ENCODE results near the gene CHAF1A.

Gene CHAF1A

DNA sequence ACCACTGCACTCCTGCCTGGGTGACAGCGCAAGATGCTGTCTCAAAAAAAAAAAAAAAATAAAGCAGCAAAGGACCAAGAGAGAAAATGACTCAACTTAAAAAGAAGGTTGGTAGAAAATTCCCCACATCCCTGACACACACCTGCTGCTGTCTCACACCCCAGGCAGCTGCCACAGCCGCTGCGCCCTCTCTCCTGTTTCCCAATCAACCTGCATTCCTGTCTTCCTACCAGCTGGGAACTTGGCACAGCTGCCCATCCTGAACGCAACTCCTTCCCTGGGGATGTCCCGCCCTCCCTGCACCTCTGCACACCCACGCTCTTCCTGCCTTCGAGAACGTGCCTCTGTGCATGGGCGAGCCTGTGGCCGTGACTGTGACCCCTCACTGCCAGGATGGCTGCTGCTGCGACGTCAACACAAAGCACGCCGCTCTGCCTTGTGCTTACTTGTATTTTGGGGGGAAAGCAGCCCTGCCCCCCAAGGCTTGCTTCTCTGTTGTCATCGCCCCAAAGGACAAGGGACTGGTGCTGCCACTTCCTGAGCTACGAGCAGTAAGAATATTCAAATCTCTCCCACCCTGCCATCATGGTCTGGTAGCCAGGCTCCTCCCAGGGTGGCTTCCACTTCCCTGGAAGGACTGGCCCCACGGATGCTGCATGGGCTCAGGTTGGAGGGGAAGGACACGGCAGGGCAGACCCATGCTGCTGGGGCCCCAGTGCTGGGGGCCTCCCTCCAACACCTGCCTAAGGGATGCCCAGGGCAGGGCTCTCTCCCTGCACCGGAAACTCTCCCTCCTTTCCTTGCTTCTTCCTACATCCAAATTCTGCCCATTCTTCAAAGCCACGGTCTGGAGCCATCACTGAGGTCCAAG lies 22.8 kb upstream of the CHAF1A start:
- DNase-seq (ENCODE audit: low read depth, low spot score) = no peak

GRCh38 chr19:4380254-4380727 lies 22.1 kb upstream of the CHAF1A start:
- DNase-seq (ENCODE audit: low read depth, low spot score) = no peak

- DNase-seq (ENCODE audit: low read depth, low spot score) = no peak
Observed at GRCh38 chr19:4385291-4386040, 17.0 kb upstream of the CHAF1A start.

DNA sequence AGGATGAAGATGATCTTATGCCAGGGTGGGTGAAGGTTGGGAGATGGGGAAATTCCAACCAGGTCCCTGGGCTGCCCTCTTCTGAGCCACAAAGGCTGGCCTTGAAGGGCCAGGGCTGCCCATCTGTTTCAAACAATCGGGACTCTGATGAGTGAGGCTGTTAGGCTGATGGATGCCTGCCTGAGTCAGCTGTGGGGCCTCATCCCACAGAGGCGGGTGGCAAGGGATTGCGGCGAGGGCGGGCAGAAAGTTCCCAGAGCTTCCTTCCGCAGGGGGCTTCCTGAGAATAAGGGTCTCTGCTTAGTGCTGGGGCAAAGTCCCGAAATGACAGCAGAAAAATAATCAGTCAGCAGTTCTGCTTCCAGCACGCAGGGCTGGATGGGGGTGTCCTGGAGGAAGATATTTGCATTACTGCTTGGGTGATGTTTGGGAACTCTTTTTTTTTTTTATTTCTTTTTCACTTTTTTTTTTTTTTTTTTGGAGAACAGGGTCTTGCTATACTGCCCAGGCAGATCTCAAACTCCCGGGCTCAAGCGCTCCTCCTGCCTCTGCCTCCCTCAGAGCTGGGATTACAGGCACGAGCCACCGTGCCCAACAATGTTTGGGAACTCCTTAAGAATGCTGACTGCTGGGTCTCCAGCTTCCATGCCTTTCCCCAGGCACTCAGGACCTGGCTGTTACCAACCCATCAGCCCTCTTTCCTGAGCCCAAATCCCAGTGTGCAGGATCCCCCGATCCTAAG lies 16.2 kb upstream of the CHAF1A start:
- DNase-seq (ENCODE audit: low read depth, low spot score) = no peak

DNA sequence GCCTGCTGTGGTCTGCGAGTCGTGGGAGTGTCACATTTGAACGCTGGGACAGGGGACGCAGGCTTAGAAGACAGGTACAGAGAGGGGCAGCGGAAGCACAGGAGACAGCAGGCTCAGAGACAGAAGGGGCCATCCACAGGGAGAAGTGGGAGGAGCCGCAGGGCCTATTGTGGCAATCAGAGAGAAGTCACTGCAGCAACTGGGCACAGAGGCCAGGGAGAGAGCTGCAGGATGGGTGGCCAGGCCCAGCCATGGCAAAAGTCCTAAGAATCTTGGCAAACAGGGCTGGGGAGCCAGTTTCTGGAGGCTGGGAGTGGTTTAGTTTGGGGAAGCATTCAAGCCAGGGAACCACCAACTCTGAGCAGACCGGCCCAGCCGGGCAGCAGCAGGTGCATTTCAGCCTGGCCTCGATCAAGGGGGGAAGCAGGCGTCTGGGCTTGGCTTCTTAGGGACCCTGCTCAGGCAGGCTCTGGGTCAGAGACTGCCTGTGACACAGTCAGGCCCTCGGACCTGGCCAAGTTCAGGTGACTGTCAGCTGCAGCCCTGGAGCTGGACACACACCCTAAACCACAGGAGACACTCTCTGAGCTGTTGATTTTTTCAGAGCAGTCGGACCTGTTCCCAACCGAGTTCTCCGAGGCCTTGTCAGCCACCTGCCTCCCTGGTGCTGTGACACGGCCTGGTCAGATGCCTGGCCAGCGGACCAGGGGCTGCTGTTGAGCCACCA lies 13.9 kb upstream of the CHAF1A start:
- DNase-seq (ENCODE audit: low read depth, low spot score) = no peak

GRCh38 chr19:4389064-4389375 lies 13.4 kb upstream of the CHAF1A start:
- DNase-seq (ENCODE audit: low read depth, low spot score) = no peak

DNA sequence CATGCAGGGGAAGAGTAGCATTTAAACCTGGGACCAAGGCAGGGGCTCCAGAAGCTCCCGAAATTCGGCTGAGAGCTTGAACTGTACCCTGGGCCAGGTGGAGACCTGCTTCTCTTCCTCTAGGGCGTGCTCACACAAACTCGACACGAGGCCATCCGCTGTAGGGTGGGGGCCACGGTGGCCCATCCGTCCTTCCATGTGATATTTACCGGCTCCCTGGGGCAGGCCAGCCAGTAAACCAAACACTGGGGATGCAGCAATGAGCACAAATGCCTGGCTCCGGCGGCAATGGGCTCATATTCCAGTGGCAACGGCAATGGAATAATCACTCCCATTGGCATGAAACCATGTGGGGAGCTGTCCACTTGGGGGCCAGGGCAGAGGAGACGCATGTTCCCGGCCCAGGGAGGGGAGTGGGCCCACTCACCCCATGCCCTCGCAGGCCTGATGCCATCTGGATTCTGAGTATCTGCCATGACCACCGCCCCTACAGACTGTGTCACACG lies 12.9 kb upstream of the CHAF1A start:
- DNase-seq (ENCODE audit: low read depth, low spot score) = no peak

DNA sequence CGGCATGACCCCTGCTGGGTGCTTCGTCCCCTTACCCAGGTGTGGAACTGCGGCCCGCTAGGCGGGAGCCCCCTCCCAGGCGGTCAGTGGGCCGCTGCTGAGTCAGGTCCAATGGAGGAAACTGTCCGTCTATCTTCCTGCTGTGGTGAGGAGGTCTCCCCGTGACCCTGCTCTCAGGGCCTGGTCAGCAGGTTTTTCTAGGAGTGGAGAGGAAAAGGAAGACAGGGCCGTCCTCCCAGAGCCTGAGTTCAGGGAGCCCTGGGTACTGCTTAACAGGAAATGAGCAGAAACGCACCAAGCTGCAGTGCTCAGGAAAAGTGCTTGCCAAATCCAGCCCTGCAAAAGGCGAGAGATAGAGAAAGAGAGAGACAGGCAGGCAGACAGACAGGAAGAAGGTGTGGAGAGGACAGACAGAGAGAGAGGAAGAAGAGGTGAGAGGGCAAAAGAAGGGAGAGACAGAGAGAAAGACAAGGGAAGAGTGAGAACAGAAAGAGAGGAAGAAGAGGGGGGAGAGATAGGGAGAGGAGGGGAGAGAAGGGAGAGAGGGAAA lies 12.3 kb upstream of the CHAF1A start:
- no peak for DNase-seq (ENCODE audit: low read depth, low spot score)

DNA sequence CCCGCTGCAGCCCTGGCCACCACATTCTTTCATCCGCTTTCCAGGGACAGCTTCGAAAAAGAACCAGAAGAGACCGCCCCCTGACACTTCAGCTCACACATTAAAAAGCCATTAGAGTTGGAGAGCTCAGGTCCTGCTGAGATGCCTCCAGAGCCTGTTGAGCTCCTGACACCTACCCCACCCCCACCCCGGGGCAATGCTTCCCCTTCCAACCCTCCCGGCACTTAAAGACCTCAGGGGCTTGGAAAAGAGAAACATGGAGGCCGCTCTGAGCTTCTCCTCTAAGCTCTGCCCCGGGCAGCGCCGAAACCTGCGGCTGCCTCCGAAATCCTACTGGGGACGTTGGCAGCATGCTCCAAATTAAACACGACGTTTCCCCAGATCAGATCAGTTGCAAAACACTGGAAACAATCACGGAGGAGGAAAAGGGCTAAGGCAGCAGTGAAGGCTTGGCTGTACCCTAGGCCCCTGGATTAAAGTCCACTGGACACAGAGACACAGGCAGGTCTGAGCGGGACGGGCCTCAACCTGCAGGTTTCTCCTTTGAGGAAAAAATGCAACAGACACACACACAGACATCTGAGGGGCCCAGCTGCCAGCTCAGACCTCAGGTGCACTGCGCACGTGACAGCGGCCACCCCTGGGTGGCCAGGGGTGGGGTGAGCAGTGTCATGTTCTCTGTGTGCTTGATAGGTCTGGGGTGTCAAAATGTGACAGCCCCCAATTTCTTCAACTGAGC lies 11.7 kb upstream of the CHAF1A start:
- DNase-seq (ENCODE audit: low read depth, low spot score) = no peak

GRCh38 chr19:4391306-4391693 lies 11.1 kb upstream of the CHAF1A start:
- no peak for DNase-seq (ENCODE audit: low read depth, low spot score)

GRCh38 chr19:4391701-4392483 lies 10.5 kb upstream of the CHAF1A start:
- no peak for DNase-seq (ENCODE audit: low read depth, low spot score)

- DNase-seq (ENCODE audit: low read depth, low spot score) = no peak
Observed at GRCh38 chr19:4393947-4394590, 8.4 kb upstream of the CHAF1A start.

GRCh38 chr19:4396949-4397783 lies 5.3 kb upstream of the CHAF1A start:
- no peak for DNase-seq (ENCODE audit: low read depth, low spot score)

- DNase-seq (ENCODE audit: low read depth, low spot score) = no peak
Observed at GRCh38 chr19:4399812-4400134, 2.7 kb upstream of the CHAF1A start.

DNA sequence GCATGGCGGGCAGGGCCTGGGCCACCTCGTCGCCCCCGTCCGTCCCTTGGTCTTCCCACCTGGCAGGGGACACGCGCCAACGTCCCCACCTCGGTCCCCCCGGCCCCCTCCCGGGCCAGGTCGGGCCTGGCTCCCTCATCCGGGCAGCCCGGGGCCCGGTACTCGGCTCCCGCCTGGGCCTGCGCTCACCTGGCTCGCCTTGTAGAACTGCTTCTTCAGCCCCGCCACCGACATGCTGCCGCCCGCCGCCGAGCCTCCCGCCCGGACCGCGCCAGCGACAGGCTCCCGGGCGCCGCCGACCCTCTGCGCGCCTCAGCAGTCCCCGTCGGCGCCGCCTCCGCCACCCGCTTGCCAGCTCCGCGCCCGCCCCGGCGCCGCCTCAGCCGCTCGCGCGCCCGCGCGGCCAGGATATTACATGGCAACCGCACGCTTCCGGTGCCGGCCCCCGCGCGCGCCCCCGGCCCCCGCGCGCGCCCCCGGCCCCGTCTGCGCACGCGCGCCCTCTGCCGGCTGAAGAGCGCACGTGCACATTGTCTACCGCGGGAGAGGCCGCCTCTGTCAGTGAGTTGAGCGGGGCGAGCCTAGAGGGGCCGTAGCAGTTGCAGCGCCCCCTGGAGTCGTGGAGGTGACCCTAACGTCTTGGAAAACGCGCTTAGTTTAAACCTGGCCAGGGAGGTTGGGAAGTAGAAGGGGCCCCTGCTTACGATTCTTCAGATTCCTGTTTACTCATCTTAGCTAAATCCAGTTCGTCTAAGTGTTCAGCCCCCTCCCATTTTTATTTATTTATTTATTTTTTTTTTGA lies 2.1 kb upstream of the CHAF1A start, which contains the start of gene SH3GL1:
TSS of gene SH3GL1 (minus strand) at position 413 of the 802 bp plus-strand sequence. CDS start at position 234, 179 bp downstream.
- DNase-seq (ENCODE audit: low read depth, low spot score) = no peak

- DNase-seq (ENCODE audit: low read depth, low spot score) = no peak
Observed at GRCh38 chr19:4401769-4402170, 670 bp upstream of the CHAF1A start.

GRCh38 chr19:4403005-4403761 lies 743 bp downstream of the CHAF1A start:
- no peak for DNase-seq (ENCODE audit: low read depth, low spot score)

Measured in iPS DF 19.7 (cell line).